Measurements from ENCODE around the gene ERICH3. TPM values are rescaled to one million over a fixed set of nuclear protein-coding genes. Genes with fewer than 3 reads are reported as not detected.

ERICH3 gene
- polyA plus RNA-seq, 1 donor: 0.78 TPM

- DNase-seq: no peak
These were observed 85.7 kb downstream of the ERICH3 start for GRCh38 chr1:74587888-74588287.

GRCh38 chr1:74586253-74586897 lies 87.2 kb downstream of the ERICH3 start:
- no peak for DNase-seq

DNA sequence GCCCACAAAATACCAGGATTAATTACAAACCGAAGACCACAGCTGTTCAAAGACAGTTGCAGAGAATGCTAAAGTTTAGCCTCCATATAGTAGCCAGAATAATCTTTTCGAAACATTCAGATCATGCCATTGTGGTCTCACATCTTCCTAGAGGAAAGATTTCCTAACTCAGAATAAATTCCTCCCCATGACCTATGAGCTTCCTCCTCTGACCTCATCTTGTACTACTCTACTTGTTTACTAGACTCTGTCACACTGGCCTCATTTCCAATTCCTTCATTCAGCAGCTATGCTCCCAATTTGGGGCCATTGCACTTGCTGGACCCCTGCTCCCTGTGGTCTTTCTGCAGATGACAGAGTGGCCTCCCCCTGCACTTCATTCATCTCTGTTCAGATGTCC lies 89.4 kb downstream of the ERICH3 start:
- DNase-seq: no peak

- no peak for DNase-seq
These were observed 90.2 kb downstream of the ERICH3 start for GRCh38 chr1:74583397-74583796.

GRCh38 chr1:74579425-74579824 lies 94.2 kb downstream of the ERICH3 start:
- DNase-seq: no peak

- no peak for DNase-seq
These were observed 95.5 kb downstream of the ERICH3 start for GRCh38 chr1:74578101-74578500.

GRCh38 chr1:74571891-74572290 lies 101.7 kb downstream of the ERICH3 start:
- DNase-seq: no peak

GRCh38 chr1:74571493-74571800 lies 102.1 kb downstream of the ERICH3 start:
- no peak for DNase-seq

- no peak for DNase-seq
These were observed 102.6 kb downstream of the ERICH3 start for GRCh38 chr1:74570797-74571492.

DNA sequence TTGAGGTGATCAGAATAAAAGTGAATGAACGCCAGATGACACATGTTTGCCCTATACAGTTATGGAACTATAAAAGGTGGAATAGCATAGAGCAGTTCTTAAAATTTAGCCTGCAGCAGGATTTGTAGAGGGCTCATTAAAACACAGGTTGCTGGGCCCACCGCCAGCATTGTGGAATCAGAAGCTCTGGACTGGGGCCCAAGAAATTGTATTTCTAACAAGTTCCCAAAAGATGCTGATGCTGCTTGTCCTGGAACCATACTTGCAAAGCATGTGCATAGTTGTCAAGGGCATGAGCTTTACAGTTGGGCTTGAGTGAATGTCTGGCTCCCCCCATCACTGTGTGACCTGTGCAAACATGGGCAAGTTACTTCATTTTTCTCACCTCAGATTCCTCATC lies 123.7 kb downstream of the ERICH3 start:
- no peak for DNase-seq

GRCh38 chr1:74548961-74549750 lies 124.4 kb downstream of the ERICH3 start:
- DNase-seq: no peak

DNA sequence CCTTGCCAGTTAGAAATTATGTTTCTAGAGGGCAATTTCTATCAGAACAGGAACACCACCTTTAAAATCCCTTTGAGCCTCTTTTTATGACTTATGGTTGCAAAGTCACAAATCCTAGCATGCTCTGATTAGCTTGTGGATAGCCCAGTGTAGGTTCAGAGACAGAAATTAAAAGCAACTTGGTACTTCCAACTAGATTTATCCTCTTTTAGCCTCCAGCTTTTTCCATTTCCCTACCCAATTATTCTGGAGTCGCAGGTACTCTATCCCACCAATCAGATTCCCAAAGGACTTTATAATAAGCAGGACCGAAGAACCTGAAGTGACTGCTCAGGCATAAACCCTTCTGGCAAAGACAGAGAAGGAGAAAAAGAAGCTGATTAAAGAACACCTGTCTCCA lies 127.8 kb downstream of the ERICH3 start:
- no peak for DNase-seq

DNA sequence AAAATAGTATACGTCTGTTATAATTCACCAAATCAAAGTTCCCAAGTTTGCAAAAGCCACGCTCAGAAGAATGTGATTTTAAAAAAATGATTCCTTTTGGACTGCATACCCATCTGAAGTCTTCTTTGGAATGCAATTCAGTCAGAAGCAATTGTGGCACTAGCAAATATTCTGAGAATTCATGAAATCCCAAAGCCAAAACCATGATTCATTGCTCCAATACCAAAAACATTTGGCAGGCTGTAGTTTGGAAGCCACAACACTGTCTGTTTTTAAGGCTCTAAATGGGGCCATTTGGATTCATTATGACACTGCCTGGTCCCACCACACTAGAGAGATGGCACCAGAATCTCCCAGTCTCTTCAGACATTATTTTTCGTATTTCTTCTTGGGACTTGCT lies 139.4 kb downstream of the ERICH3 start:
- no peak for DNase-seq

GRCh38 chr1:74531796-74532195 lies 141.8 kb downstream of the ERICH3 start:
- no peak for DNase-seq

- no peak for DNase-seq
These were observed 142.7 kb downstream of the ERICH3 start for GRCh38 chr1:74530892-74531291.

DNA sequence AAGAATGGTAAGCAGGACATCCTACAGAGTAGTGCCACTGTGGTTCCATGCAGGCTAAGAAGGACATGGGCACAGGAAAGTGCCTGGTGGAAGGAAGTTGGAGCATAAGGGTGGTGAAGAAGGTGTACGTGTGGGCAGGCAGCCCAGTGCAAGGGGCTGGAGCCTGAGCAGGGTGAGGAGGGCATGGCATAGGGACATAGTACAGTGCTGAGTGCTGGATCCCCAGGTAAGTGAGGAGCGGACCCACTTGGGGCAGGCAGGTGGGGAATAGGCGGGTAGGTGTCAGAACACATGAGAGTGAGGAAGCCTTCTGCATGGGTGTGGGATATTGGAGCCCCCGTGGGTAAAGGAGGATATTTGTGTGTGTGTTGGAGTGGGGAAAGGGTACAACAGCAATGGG lies 145.5 kb downstream of the ERICH3 start:
- DNase-seq: no peak

GRCh38 chr1:74526708-74527107 lies 146.9 kb downstream of the ERICH3 start:
- no peak for DNase-seq

DNA sequence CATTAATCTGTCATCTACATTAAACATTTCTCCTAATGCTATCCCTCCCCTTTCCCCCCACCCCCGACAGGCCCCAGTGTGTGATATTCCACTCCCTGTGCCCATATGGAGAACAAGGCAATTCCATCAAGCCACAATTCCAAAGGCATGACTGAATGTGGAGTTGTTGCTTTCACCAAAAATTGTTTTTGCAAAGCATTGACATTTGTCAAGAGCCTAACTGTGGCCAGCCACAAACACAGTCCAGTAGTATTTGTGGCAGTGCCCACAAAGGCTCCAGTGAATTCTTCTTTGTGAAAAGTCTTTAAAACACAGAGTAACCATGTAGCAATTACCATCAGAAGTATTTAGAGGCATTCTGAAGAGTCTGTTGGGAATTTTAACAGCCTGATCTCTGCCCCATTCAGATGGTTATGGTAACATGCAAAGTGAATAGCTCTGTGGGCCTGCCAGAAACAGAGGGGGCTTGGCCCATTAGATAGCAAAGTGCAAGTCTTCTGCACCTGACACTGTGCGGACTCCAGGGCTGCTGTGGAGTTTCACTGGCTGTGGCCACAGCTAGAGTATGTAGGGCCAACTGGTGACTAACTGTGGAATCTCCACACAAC lies 149.6 kb downstream of the ERICH3 start:
- DNase-seq: no peak

DNA sequence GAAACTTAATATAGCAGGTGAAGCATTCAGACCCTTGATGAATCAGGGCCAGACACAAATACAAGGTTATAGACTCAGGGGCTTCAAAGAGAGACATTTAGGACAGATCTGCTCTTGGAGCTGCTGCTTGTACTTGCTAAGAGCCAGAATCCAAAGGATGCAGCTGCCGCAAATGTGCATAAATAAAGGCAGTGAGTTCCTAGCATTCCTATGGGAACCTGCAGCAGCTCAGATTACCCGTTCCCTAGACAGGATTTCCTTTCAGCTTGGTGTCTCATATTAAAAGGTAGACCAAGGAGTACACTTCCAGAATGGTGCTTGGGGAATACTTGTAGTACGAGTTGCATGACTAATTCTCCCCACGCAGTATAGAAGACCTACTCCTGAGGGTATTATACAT lies 151.4 kb downstream of the ERICH3 start:
- peak; percentile 29 for DNase-seq
